Right lung (tissue), 5 donors: ENCODE measurements around the gene SBK3. TPM values are rescaled to one million over a fixed set of nuclear protein-coding genes. Genes with fewer than 3 reads are reported as not detected.
"Not testable (repeated sequence)": the region's sequence is repeated elsewhere in the genome, so short reads cannot be mapped to it uniquely, and the experiment has no call there.

Source experiments
- DNase-seq, 2 donors: peaks; one replicate each; pipeline ENCODE4 v3.0.0-alpha.2; 2013
- polyA plus RNA-seq, 5 donors: library from polyadenylated mRNA; unstranded; fragments of 120-200 nt; gene quantifications; one replicate each; pipeline versions ENCODE4 v1.2.1 to v1.2.3, GENCODE V29; 2013; ENCODE audit warnings: inconsistent platforms in 1 of 5, low replicate concordance in 1 of 5; ENCODE audit not compliant: insufficient read length in 5 of 5, insufficient read depth in 1 of 5

SBK3 gene
- polyA plus RNA-seq, 5 donors: 0.55 to 1.2 (median 0.73) TPM

DNA sequence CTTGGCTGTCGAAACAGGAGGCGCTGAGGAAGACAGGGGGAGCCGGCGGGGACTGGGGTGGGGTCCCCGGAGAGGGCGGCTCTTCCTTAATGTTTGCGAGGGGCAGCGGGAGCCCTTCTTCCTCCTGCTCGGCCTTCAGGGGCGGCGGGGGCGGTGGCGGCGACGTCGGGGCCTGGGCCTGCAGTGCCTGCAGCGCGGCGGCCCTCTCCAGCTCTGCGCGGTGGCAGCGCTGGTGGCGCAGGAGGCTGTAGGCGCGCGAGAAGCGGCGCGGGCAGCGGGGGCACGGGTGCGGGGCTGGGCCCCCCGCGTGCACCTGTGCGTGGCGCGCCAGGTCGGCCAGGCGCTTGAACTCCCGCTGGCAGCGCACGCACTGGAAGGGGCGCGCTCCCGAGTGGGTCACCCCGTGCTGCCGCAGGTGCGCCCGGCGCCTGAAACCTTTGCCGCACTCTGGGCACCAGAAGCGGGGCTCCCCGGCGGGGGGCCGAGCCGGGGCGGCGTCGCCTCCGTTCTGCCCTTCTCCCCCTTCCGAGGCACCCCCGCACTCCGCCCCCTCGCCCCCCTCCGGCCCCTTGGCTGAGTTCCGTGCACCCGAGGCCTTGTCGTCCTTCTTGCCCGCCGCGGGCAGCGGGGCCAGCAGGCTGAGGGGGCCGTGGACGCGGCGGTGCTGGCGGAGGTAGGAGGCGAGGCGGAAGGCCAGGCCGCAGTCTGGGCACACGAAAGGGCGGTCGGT, 32.9 kb upstream of the SBK3 start:
- no peak for DNase-seq

GRCh38 chr19:55576746-55577145, 31.4 kb upstream of the SBK3 start:
- no peak for DNase-seq

DNA sequence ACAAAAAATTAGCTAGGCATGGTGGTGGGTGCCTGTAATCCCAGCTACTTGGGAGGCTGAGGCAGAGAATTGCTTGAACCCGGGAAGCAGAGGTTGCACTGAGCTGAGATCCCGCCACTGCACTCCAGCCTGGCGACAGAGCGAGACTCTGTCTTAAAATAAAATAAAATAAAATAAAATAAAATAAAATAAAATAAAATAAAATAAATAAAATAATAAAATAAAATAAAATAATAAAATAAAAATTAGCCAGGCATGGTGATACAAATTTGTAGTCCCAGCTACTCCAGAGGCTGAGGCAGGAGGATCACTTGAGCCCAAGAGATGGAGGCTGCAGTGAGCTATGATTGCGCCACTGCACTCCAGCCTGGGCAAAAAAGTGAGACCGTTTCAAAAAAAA, 28.6 kb upstream of the SBK3 start:
- not testable (repeated sequence) for DNase-seq

DNA sequence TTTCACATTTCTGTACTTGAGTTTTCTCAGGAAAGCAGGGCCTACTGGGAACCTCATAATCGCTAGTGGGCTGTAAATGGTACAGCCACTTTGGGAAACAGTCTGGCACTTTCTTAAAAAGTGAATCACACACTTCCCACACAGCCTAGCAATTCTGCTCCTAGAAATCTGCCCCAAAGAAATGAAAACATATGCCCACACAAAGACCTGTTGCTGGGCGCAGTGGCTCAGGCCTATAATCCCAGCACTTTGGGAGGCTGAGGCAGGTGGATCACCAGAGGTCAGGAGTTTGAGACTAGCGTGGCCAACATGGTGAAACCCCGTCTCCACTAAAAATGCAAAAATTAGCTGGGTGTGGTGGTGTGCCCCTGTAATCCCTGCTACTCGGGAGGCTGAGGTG, 24.1 kb upstream of the SBK3 start:
- not testable (repeated sequence) for DNase-seq

DNA sequence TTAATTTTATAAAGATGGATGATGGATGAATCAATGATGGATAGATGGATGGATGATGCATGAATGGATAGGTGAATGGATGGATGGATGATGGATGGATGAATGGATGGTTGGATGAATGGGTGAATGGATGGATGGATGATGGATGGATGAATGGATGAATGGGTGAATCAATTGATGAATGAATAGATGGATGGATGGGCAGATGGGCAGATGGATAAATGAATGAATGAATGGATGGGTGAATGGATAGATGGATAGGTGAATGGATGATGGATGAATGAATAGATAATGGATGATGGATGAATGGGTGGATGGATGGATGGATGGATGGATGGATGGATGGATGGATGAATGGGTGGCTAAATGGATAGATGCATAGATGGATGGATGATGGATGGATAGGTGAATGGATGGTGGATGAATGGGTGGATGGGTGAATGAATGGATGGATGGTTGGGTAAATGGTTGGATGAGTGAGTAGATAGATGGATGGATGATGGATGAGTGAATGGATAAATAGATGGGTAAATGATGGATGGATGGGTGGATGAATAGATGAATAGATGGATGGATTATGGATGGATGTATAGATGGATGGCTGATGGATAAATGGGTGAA, 22.5 kb upstream of the SBK3 start:
- DNase-seq: no peak

DNA sequence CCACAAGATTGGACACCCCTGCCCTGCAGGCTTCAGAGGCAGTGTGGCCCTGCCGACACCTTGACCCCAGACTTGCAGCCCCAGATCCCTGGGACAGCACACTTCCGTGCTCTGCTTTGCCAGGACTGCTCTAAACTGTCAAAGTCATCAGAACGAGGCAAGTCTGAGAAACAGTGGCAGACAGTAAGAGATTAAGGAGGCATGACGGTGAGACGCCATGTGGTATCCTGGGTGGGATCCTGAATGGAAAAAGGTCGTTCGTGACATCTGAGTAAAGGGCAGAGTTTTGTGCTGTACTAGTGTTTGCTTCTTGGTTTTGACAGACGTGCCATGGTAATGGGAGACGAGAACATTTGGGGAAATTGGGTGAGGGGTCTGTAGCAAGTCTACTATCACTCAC, 21.5 kb upstream of the SBK3 start:
- DNase-seq: no peak

DNA sequence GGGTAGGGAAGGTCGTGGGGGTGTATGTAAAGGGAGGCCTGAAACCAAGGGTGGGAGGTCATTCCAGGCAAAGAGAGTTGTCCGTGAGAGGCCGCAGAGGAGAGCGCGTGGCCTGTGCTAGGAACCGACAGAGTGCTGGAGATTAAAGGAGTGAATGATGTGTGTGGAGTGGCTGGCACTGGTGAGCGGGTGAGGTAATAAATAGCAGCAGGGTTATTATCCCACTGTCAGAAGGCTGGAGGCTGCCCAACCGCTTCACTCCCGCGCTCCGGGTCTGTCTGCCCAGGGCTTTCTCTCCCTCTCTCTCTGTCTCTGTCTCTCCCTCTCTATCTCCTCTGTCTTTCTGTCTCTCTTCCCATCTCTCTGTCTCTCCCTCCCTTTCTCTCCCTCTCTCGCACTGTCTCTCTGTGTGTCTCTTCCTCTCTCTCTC, 17.9 kb upstream of the SBK3 start:
- DNase-seq: no peak

DNA sequence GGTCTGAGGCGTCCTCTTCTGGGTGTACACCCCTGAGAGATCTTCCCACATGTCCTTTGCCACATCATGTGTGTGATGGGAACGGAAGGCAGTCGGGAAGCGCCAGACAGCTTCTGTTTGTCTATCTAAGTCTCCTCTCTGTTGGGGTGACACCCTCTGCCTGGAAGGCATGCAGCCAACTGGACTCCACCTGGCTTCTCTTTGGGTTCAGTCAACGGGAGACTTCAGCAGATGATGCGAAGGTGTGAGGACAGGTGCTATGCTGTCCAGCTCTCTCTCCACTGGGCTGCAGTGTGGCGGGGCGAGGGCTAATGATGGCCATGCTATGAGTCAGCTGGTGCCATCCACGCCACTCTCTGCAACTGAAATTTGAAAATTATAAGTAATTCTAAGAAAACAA, 14.3 kb upstream of the SBK3 start:
- DNase-seq: no peak

- DNase-seq: no peak
Observed at GRCh38 chr19:55554741-55555152, 9.4 kb upstream of the SBK3 start.

GRCh38 chr19:55554302-55554701, 9.0 kb upstream of the SBK3 start:
- DNase-seq: no peak

DNA sequence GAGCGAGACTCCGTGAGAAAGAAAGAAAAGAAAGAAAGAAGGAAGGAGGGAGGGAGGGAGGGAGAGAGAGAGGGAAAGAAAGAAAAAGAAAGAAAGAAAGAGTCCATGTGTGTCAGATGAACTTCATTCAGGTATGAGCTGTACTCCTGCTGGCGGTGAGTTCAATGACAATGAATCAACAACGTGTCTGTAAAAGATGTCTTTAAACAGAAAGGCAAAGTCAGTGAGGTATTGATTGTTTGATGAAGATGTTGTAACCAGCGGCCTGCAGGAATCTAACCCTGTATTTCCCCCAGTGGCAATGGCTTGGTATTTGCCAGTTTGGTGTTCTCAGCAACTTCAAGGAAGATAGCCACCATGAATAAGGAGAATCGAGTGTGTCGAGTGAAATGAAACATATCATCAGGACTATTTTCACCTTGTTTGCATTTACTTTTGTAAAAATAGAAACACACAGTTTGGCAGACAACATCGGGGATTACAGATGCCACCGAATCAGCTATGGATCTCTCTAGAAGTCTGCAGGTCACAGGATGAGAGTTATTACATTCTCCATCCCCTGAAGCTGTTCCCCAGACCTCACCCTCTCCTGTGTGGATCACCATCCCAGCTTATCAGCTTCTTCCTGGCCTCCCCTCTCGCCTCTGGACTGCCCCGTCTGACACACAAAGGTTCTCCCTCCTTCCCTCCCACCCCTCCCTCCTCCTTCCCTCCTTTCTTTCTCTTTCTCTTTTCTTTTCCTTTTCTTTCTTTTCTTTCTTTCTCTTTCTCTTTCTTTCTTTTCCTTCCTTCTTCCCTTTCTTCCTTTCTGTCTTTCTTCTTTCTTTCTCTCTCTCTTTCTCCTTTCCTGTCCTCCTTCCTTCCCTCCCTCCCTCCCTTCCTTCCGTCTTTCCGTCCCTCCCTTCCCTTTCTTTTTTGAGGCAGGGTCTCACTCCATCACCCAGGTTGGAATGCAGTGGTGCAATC, 8.2 kb upstream of the SBK3 start:
- DNase-seq: no peak

- no peak for DNase-seq
Observed at GRCh38 chr19:55552620-55553019, 7.3 kb upstream of the SBK3 start.

- no peak for DNase-seq
Observed at GRCh38 chr19:55552206-55552605, 6.9 kb upstream of the SBK3 start.

- no peak for DNase-seq
Observed at GRCh38 chr19:55550321-55550650, 4.9 kb upstream of the SBK3 start.

DNA sequence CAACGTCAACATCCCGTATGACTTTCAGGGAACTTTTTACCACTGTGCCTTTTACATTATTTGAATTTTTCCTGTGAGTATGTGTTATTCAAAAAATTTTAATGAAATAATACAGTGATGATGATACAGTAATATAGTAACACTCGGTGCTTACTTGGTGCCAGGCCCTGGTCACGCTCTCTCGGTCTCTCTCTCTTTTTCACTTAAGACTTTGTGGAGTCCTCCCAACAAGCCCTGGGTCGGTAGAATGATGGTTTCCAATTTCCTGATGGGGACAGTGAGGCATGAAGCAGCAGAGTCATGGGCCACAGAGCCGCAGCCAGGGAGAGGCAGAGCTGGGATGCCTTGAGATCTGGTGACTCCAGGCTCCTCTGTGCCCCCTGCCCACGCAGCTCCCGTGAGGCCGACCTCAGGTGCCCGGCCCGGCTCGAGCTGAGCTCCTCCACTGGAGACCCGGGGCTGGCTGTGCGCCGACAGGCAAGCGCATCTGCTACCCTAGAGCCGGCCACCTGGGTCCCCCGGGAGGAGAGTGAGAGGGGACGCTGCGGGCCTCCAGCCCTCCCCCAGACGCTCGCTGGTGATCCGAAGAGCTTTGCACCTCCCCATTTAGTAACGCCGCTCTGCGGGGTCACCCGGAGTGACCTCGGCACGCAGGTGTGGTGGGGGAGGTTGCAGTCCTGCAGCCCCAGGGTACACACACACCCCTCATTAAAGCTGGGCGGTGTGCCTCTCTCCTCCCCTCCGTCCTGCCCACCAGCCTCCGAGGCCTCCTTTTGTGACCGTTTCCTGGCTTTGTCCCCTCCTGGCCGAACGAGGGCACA, 4.4 kb upstream of the SBK3 start:
- no peak for DNase-seq

GRCh38 chr19:55546822-55547614, 1.7 kb upstream of the SBK3 start:
- no peak for DNase-seq

GRCh38 chr19:55546011-55546410, 668 bp upstream of the SBK3 start:
- DNase-seq: no peak

DNA sequence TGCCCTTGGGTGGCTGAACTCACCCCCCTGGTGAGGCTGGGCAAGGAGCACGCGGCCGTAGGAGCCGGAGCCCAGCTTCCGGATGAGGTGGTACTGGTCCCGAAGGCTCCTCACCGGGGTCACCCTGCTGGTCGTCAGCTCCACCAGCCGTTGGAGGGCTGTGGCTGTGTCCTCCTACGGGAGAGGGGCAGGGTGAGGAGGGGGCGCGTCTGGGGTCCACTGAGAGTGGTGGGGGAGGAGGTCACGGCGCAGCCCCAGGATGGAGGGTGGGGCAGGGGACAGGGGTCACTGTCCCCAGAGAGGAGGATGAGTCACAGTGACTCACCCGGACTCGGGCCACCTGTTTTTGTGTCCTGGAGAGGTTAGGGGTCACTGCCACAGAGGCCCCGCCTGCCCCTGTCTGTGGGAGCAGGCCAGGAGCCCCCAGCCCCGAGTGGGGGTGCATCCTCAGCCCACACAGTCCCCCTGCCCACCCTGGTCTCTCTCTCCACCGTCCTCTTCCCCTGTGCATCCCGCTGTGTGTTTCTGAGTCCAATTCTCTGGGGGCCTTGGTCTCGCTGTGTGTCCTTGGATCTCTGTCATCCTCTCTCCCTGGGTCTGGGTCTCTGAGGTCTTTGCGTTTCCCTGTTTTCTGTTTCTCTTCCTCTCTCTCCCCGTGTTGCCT, 435 bp downstream of the SBK3 start:
- no peak for DNase-seq

GRCh38 chr19:55544014-55544413, 1.3 kb downstream of the SBK3 start:
- DNase-seq: no peak

GRCh38 chr19:55543567-55543966, 1.8 kb downstream of the SBK3 start:
- no peak for DNase-seq
